HepG2 (cell line): ENCODE data around the gene MT1A. TPM values are rescaled to one million over a fixed set of nuclear protein-coding genes. Genes with fewer than 3 reads are reported as not detected.
A peak's percentile ranks its signal among the peaks of the same experiment; 100 is the strongest.

Experiments used
- ARNT ChIP-seq: fragments of 450-650 bp; IDR thresholded peaks from 2 replicates; pipeline ENCODE4 v1.6.1; 2017
- BCLAF1 ChIP-seq: fragments of 450-650 bp; IDR thresholded peaks from 2 replicates; pipeline ENCODE4 v1.6.1; 2017; ENCODE audit warnings: mild to moderate bottlenecking
- CEBPG ChIP-seq: IDR thresholded peaks from 2 replicates; pipeline ENCODE4 v1.6.1; 2016
- FOXP4 ChIP-seq: sonication (generic); formaldehyde crosslinking; IDR thresholded peaks from 2 replicates; pipeline ENCODE4 v1.4.0; 2020; ENCODE audit warnings: missing genetic modification reagents
- GABPB1 ChIP-seq: IDR thresholded peaks from 2 replicates; pipeline ENCODE4 v1.6.1; 2016; ENCODE audit warnings: mild to moderate bottlenecking, missing genetic modification reagents, moderate library complexity, missing compliant biosample characterization
- HDAC6 ChIP-seq: fragments of 200-600 bp; sonication (generic); IDR thresholded peaks from 2 replicates; pipeline ENCODE4 v1.7.0; 2017; ENCODE audit warnings: mild to moderate bottlenecking, antibody characterized with exemption, low read length, low read depth
- HOXA7 ChIP-seq: sonication (generic); formaldehyde crosslinking; IDR thresholded peaks from 2 replicates; pipeline ENCODE4 v1.8.1; 2022; ENCODE audit warnings: mild to moderate bottlenecking, missing genetic modification reagents, moderate library complexity
- HOXA9 ChIP-seq: sonication (generic); formaldehyde crosslinking; IDR thresholded peaks from 2 replicates; pipeline ENCODE4 v1.8.1; 2022; ENCODE audit warnings: missing genetic modification reagents, mild to moderate bottlenecking, moderate library complexity, borderline replicate concordance
- LBX2 ChIP-seq: sonication (generic); formaldehyde crosslinking; IDR thresholded peaks from 2 replicates; pipeline ENCODE4 v1.5.0; 2020; ENCODE audit warnings: missing genetic modification reagents, mild to moderate bottlenecking, borderline replicate concordance
- NR2F6 ChIP-seq, 2 experiments: IDR thresholded peaks; 2 replicates each; pipeline ENCODE4 v1.6.1; 2016; ENCODE audit warnings: antibody characterized with exemption in 1 of 2, mild to moderate bottlenecking in 1 of 2
- PAXIP1 ChIP-seq: sonication (generic); formaldehyde crosslinking; conservative IDR thresholded peaks from 2 replicates; pipeline ENCODE4 v1.4.0; 2020; ENCODE audit warnings: mild to moderate bottlenecking, missing genetic modification reagents, moderate library complexity
- SAP130 ChIP-seq: IDR thresholded peaks from 2 replicates; pipeline ENCODE4 v1.6.1; 2016; ENCODE audit warnings: low read depth
- SP4 ChIP-seq: sonication (generic); formaldehyde crosslinking; IDR thresholded peaks from 2 replicates; pipeline ENCODE4 v1.8.1; 2023; ENCODE audit warnings: mild to moderate bottlenecking, missing genetic modification reagents
- THRA ChIP-seq: sonication (generic); formaldehyde crosslinking; IDR thresholded peaks from 2 replicates; pipeline ENCODE4 v1.4.0; 2020; ENCODE audit warnings: missing genetic modification reagents, borderline replicate concordance
- ZMYM3 ChIP-seq: sonication (generic); formaldehyde crosslinking; IDR thresholded peaks from 2 replicates; pipeline ENCODE4 v1.5.1; 2020; ENCODE audit warnings: mild to moderate bottlenecking, missing genetic modification reagents
- ZNF24 ChIP-seq: fragments of 450-650 bp; IDR thresholded peaks from 2 replicates; pipeline ENCODE4 v1.6.1; 2017; ENCODE audit warnings: antibody characterized with exemption, mild to moderate bottlenecking
- ZNF616 ChIP-seq: sonication (generic); formaldehyde crosslinking; IDR thresholded peaks from 2 replicates; pipeline ENCODE4 v1.5.0; 2020; ENCODE audit warnings: low read depth, mild to moderate bottlenecking, missing genetic modification reagents
- ZNF788 ChIP-seq: sonication (generic); formaldehyde crosslinking; IDR thresholded peaks from 2 replicates; pipeline ENCODE4 v1.5.0; 2020; ENCODE audit warnings: mild to moderate bottlenecking, missing genetic modification reagents, borderline replicate concordance
- polyA plus RNA-seq, 8 experiments: library from polyadenylated mRNA; depleted of rRNA in 3 of 8; stranded (reverse) in 7 of 8; unstranded in 1 of 8; fragments of >200 nt; fragmentation: Illumina TruSeq in 4 of 8; extraction: Trizol in 4 of 8; gene quantifications; 2 replicates each; pipeline versions ENCODE4 v1.2.1 to v1.2.3, GENCODE V29; 2011 to 2016; ENCODE audit warnings: low read depth in 4 of 8, missing spikeins in 1 of 8, mixed read lengths in 1 of 8; ENCODE audit not compliant: insufficient read depth in 1 of 8
- total RNA-seq, 5 experiments: library from RNA; depleted of rRNA; stranded (reverse); fragments of >200 nt; fragmentation: Illumina TruSeq; extraction: Trizol; gene quantifications; 2 replicates each; pipeline ENCODE4 v1.2.3, GENCODE V29; 2016; ENCODE audit warnings: low read depth in 1 of 5

The MT1A gene
- total and polyA plus RNA-seq, 2 of the 13 experiments (the other 11 are each of a cell fraction or from before 2014, with no cell fraction given) = 8.3 to 10.4 TPM

- no peak; the same call in 1 of the 2 replicates for TF ChIP-seq FOXP4 (CRISPR knock-in tag)
- peak; percentile 76 for TF ChIP-seq SAP130 (CRISPR knock-in tag)
- TF ChIP-seq ZNF616 = no peak
- peak; percentile 51; the same call in 1 of the 2 replicates for TF ChIP-seq THRA (CRISPR knock-in tag)
- TF ChIP-seq GABPB1 (CRISPR knock-in tag) = peak; percentile 38; the same call in 1 of the 2 replicates
- no peak for TF ChIP-seq HDAC6
- no peak for TF ChIP-seq NR2F6 (IDR thresholded peaks at IDR 0.05)
- TF ChIP-seq NR2F6 (CRISPR knock-in tag; IDR thresholded peaks at IDR 0.05) = peak; percentile 54; the same call in 1 of the 2 replicates
- no peak for TF ChIP-seq PAXIP1 (CRISPR knock-in tag)
- no peak for TF ChIP-seq ZMYM3 (CRISPR knock-in tag)
- 0 out of 2 replicates have a peak, but pooled peaks have one; percentile 10 for TF ChIP-seq CEBPG
- TF ChIP-seq LBX2 (CRISPR knock-in tag) = no peak
- no peak for TF ChIP-seq SP4 (CRISPR knock-in tag)
- no peak for TF ChIP-seq ARNT
- no peak for TF ChIP-seq BCLAF1
- no peak for TF ChIP-seq HOXA9 (CRISPR knock-in tag)
- TF ChIP-seq HOXA7 (CRISPR knock-in tag) = no peak
- 0 out of 2 replicates have a peak, but pooled peaks have one; percentile 12 for TF ChIP-seq ZNF788 (CRISPR knock-in tag)
- no peak for TF ChIP-seq ZNF24
Measured at GRCh38 chr16:56603589-56603988, 34.9 kb upstream of the MT1A start (continued).
